Measurements from ENCODE around the gene BIN1.

The BIN1 gene

GRCh38 chr2:127096280-127096679 is 10.7 kb downstream of the BIN1 start:
- H3K27ac ChIP-seq (ENCODE audit: low read depth, low read length), result no peak overlapping the region

GRCh38 chr2:127095784-127096183 is 11.2 kb downstream of the BIN1 start:
- peaks cover 9% of the 10 kb centered on the region; the same call in 1 of the 2 replicates for H3K4me1 ChIP-seq (ENCODE audit: control insufficient read depth, insufficient read depth, low read length)

More at GRCh38 chr2:127096280-127096679, 10.7 kb downstream of the BIN1 start:
- Histone ChIP-seq H3K4me3 (ENCODE audit: low read depth, low read length) (no peak overlapping the region), H3K4me1 (ENCODE audit: control insufficient read depth, insufficient read depth, low read length) (peaks cover 9% of the 10 kb centered on the region; the same call in 1 of the 2 replicates), H3K27me3 (ENCODE audit: control insufficient read depth, insufficient read depth, low read length) (no peaks in the 10 kb centered on the region), H3K36me3 (ENCODE audit: control insufficient read depth, insufficient read depth, low read length) (no peaks in the 10 kb centered on the region), H3K9me3 (ENCODE audit: control insufficient read depth, insufficient read depth, low read length) (no peaks in the 10 kb centered on the region), H3K9ac (ENCODE audit: low read depth, low read length) (no peak overlapping the region)

GRCh38 chr2:127095367-127095641 is 11.7 kb downstream of the BIN1 start:
- no peaks in the 10 kb centered on the region for H3K27me3 ChIP-seq (ENCODE audit: control insufficient read depth, insufficient read depth, low read length)
- no peak overlapping the region for H3K4me3 ChIP-seq (ENCODE audit: low read depth, low read length)
- H3K27ac ChIP-seq (ENCODE audit: low read depth, low read length), result no peak overlapping the region
- no peaks in the 10 kb centered on the region for H3K9me3 ChIP-seq (ENCODE audit: control insufficient read depth, insufficient read depth, low read length)
- no peaks in the 10 kb centered on the region for H3K36me3 ChIP-seq (ENCODE audit: control insufficient read depth, insufficient read depth, low read length)
- H3K4me1 ChIP-seq (ENCODE audit: control insufficient read depth, insufficient read depth, low read length), result peaks cover 9% of the 10 kb centered on the region; the same call in 1 of the 2 replicates
- no peak overlapping the region for H3K9ac ChIP-seq (ENCODE audit: low read depth, low read length)

More at GRCh38 chr2:127095784-127096183, 11.2 kb downstream of the BIN1 start:
- Histone ChIP-seq H3K36me3 (ENCODE audit: control insufficient read depth, insufficient read depth, low read length) (no peaks in the 10 kb centered on the region), H3K9ac (ENCODE audit: low read depth, low read length) (no peak overlapping the region), H3K4me3 (ENCODE audit: low read depth, low read length) (no peak overlapping the region), H3K27ac (ENCODE audit: low read depth, low read length) (no peak overlapping the region), H3K9me3 (ENCODE audit: control insufficient read depth, insufficient read depth, low read length) (no peaks in the 10 kb centered on the region), H3K27me3 (ENCODE audit: control insufficient read depth, insufficient read depth, low read length) (no peaks in the 10 kb centered on the region)

GRCh38 chr2:127094509-127095366 is 12.2 kb downstream of the BIN1 start:
- H3K4me1 ChIP-seq (ENCODE audit: control insufficient read depth, insufficient read depth, low read length), result peaks cover 9% of the 10 kb centered on the region; the same call in 1 of the 2 replicates
- no peak overlapping the region for H3K4me3 ChIP-seq (ENCODE audit: low read depth, low read length)
- H3K9ac ChIP-seq (ENCODE audit: low read depth, low read length), result no peak overlapping the region
- no peaks in the 10 kb centered on the region for H3K36me3 ChIP-seq (ENCODE audit: control insufficient read depth, insufficient read depth, low read length)
- no peaks in the 10 kb centered on the region for H3K9me3 ChIP-seq (ENCODE audit: control insufficient read depth, insufficient read depth, low read length)
- no peak overlapping the region for H3K27ac ChIP-seq (ENCODE audit: low read depth, low read length)
- no peaks in the 10 kb centered on the region for H3K27me3 ChIP-seq (ENCODE audit: control insufficient read depth, insufficient read depth, low read length)

- Histone ChIP-seq H3K4me1 (ENCODE audit: control insufficient read depth, insufficient read depth, low read length) (peaks cover 9% of the 10 kb centered on the region; the same call in 1 of the 2 replicates), H3K9me3 (ENCODE audit: control insufficient read depth, insufficient read depth, low read length) (no peaks in the 10 kb centered on the region), H3K4me3 (ENCODE audit: low read depth, low read length) (no peak overlapping the region), H3K27me3 (ENCODE audit: control insufficient read depth, insufficient read depth, low read length) (no peaks in the 10 kb centered on the region), H3K9ac (ENCODE audit: low read depth, low read length) (no peak overlapping the region), H3K27ac (ENCODE audit: low read depth, low read length) (no peak overlapping the region), H3K36me3 (ENCODE audit: control insufficient read depth, insufficient read depth, low read length) (no peaks in the 10 kb centered on the region)
Observed at GRCh38 chr2:127093648-127094210, 13.2 kb downstream of the BIN1 start.

- Histone ChIP-seq H3K36me3 (ENCODE audit: control insufficient read depth, insufficient read depth, low read length) (no peaks in the 10 kb centered on the region), H3K9ac (ENCODE audit: low read depth, low read length) (no peak overlapping the region), H3K4me1 (ENCODE audit: control insufficient read depth, insufficient read depth, low read length) (peaks cover 9% of the 10 kb centered on the region; the same call in 1 of the 2 replicates), H3K9me3 (ENCODE audit: control insufficient read depth, insufficient read depth, low read length) (no peaks in the 10 kb centered on the region), H3K27ac (ENCODE audit: low read depth, low read length) (no peak overlapping the region), H3K27me3 (ENCODE audit: control insufficient read depth, insufficient read depth, low read length) (no peaks in the 10 kb centered on the region), H3K4me3 (ENCODE audit: low read depth, low read length) (no peak overlapping the region)
Observed at GRCh38 chr2:127092901-127093516, 13.9 kb downstream of the BIN1 start.

GRCh38 chr2:127092306-127092705 is 14.6 kb downstream of the BIN1 start:
- peaks cover 14% of the 10 kb centered on the region; the same call in 1 of the 2 replicates for H3K4me1 ChIP-seq (ENCODE audit: control insufficient read depth, insufficient read depth, low read length)
- H3K27me3 ChIP-seq (ENCODE audit: control insufficient read depth, insufficient read depth, low read length), result no peaks in the 10 kb centered on the region
- H3K9me3 ChIP-seq (ENCODE audit: control insufficient read depth, insufficient read depth, low read length), result no peaks in the 10 kb centered on the region
- no peaks in the 10 kb centered on the region for H3K36me3 ChIP-seq (ENCODE audit: control insufficient read depth, insufficient read depth, low read length)
- no peak overlapping the region for H3K27ac ChIP-seq (ENCODE audit: low read depth, low read length)
- H3K4me3 ChIP-seq (ENCODE audit: low read depth, low read length), result no peak overlapping the region
- no peak overlapping the region for H3K9ac ChIP-seq (ENCODE audit: low read depth, low read length)

- Histone ChIP-seq H3K9me3 (ENCODE audit: control insufficient read depth, insufficient read depth, low read length) (no peaks in the 10 kb centered on the region), H3K27me3 (ENCODE audit: control insufficient read depth, insufficient read depth, low read length) (no peaks in the 10 kb centered on the region), H3K4me3 (ENCODE audit: low read depth, low read length) (no peak overlapping the region), H3K9ac (ENCODE audit: low read depth, low read length) (no peak overlapping the region), H3K36me3 (ENCODE audit: control insufficient read depth, insufficient read depth, low read length) (no peaks in the 10 kb centered on the region), H3K4me1 (ENCODE audit: control insufficient read depth, insufficient read depth, low read length) (peaks cover 18% of the 10 kb centered on the region; the same call in 1 of the 2 replicates), H3K27ac (ENCODE audit: low read depth, low read length) (no peak overlapping the region)
Observed at GRCh38 chr2:127091886-127092285, 15.1 kb downstream of the BIN1 start.

GRCh38 chr2:127091148-127091547 is 15.8 kb downstream of the BIN1 start:
- H3K9me3 ChIP-seq (ENCODE audit: control insufficient read depth, insufficient read depth, low read length), result no peaks in the 10 kb centered on the region
- H3K36me3 ChIP-seq (ENCODE audit: control insufficient read depth, insufficient read depth, low read length), result no peaks in the 10 kb centered on the region
- H3K4me1 ChIP-seq (ENCODE audit: control insufficient read depth, insufficient read depth, low read length), result peaks cover 20% of the 10 kb centered on the region; the same call in 1 of the 2 replicates
- H3K27me3 ChIP-seq (ENCODE audit: control insufficient read depth, insufficient read depth, low read length), result no peaks in the 10 kb centered on the region
- H3K4me3 ChIP-seq (ENCODE audit: low read depth, low read length), result no peak overlapping the region
- H3K9ac ChIP-seq (ENCODE audit: low read depth, low read length), result no peak overlapping the region
- H3K27ac ChIP-seq (ENCODE audit: low read depth, low read length), result no peak overlapping the region

GRCh38 chr2:127090281-127091120 is 16.5 kb downstream of the BIN1 start:
- no peak overlapping the region for H3K27ac ChIP-seq (ENCODE audit: low read depth, low read length)

More at GRCh38 chr2:127090281-127091120, 16.5 kb downstream of the BIN1 start:
- H3K27me3 ChIP-seq (ENCODE audit: control insufficient read depth, insufficient read depth, low read length), result no peaks in the 10 kb centered on the region
- peaks cover 19% of the 10 kb centered on the region; the same call in 1 of the 2 replicates for H3K4me1 ChIP-seq (ENCODE audit: control insufficient read depth, insufficient read depth, low read length)
- H3K4me3 ChIP-seq (ENCODE audit: low read depth, low read length), result no peak overlapping the region
- H3K9me3 ChIP-seq (ENCODE audit: control insufficient read depth, insufficient read depth, low read length), result no peaks in the 10 kb centered on the region
- no peak overlapping the region for H3K9ac ChIP-seq (ENCODE audit: low read depth, low read length)
- H3K36me3 ChIP-seq (ENCODE audit: control insufficient read depth, insufficient read depth, low read length), result no peaks in the 10 kb centered on the region

All from HUES48 (cell line).